SK-N-SH (cell line): ENCODE data around the gene TIAL1. TPM values are rescaled to one million over a fixed set of nuclear protein-coding genes. Genes with fewer than 3 reads are reported as not detected.

Experiments
- CTCF ChIA-PET: fragments of 300-600, 350-600 bp; formaldehyde crosslinking; extraction: SDS; loops from one replicate; lab custom pipeline; 2021; lab: Yijun Ruan, JAX
- POLR2A ChIA-PET: fragments of 350-600 bp; sonication (Branson Sonifier 250); formaldehyde crosslinking; extraction: SDS; loops from one replicate; lab custom pipeline; 2020; ENCODE audit warnings: antibody characterized with exemption, inconsistent platforms; lab: Yijun Ruan, JAX
- DNase-seq: peaks from one replicate; pipeline ENCODE4 v3.0.0; 2012
- H2AFZ ChIP-seq: fragments of 200-600 bp; sonication (generic); 2 replicates; pipeline ENCODE4 v1.8.1; 2016; ENCODE audit warnings: antibody characterized with exemption, mild to moderate bottlenecking, low read depth
- H3F3A ChIP-seq: fragments of 200-600 bp; sonication (generic); replicated peaks from 2 replicates; pipeline ENCODE3; 2016; ENCODE audit warnings: antibody characterized with exemption, mild to moderate bottlenecking; ENCODE audit not compliant: insufficient read depth
- H3K27ac ChIP-seq, 2 experiments: fragments of 200-500 bp in 1 of 2; fragments of 200-600 bp in 1 of 2; sonication (Bioruptor generic) in 1 of 2; sonication (generic), shearing (Covaris generic) in 1 of 2; 2 replicates each; pipeline versions ENCODE4 v1.5.1 to v1.6.1; 2014 to 2016; ENCODE audit warnings: low read depth in 2 of 2, inconsistent platforms in 1 of 2, low read length in 1 of 2, mild to moderate bottlenecking in 1 of 2, mixed read lengths in 1 of 2
- H3K27me3 ChIP-seq: fragments of 200-600 bp; sonication (generic), shearing (Covaris generic); 2 replicates; pipeline ENCODE4 v1.6.1; 2016; ENCODE audit warnings: mixed run types; ENCODE audit not compliant: insufficient read depth
- H3K36me3 ChIP-seq, 2 experiments: fragments of 200-500 bp in 1 of 2; fragments of 200-600 bp in 1 of 2; sonication (Bioruptor generic) in 1 of 2; sonication (generic) in 1 of 2; replicated peaks in 1 of 2; 2 replicates each; pipeline versions ENCODE3 to v1.5.1; 2014 to 2016; ENCODE audit warnings: low read length in 1 of 2, mild to moderate bottlenecking in 1 of 2; ENCODE audit not compliant: insufficient read depth in 2 of 2, control insufficient read depth in 1 of 2
- H3K4me1 ChIP-seq, 2 experiments: fragments of 200-500 bp in 1 of 2; fragments of 200-600 bp in 1 of 2; sonication (Bioruptor generic) in 1 of 2; sonication (generic), shearing (Covaris generic) in 1 of 2; 2 replicates each; pipeline versions ENCODE4 v1.5.1 to v1.6.1; 2014 to 2016; ENCODE audit warnings: low read depth in 1 of 2, low read length in 1 of 2, mixed run types in 1 of 2; ENCODE audit not compliant: insufficient read depth in 2 of 2, control insufficient read depth in 1 of 2
- H3K4me2 ChIP-seq: fragments of 200-600 bp; sonication (generic), shearing (Covaris generic); 2 replicates; pipeline ENCODE4 v1.6.1; 2017; ENCODE audit warnings: mixed run types
- H3K4me3 ChIP-seq, 2 experiments: fragments of 200-500 bp in 1 of 2; fragments of 200-600 bp in 1 of 2; sonication (Bioruptor generic) in 1 of 2; sonication (generic), shearing (Covaris generic) in 1 of 2; 2 replicates each; pipeline versions ENCODE4 v1.5.1 to v1.8.1; 2014 to 2016; ENCODE audit warnings: low read depth in 2 of 2, inconsistent platforms in 1 of 2, low read length in 1 of 2, mild to moderate bottlenecking in 1 of 2, mixed read lengths in 1 of 2, moderate library complexity in 1 of 2
- H3K79me2 ChIP-seq: fragments of 200-600 bp; sonication (generic); 2 replicates; pipeline ENCODE4 v1.8.1; 2017; ENCODE audit warnings: mild to moderate bottlenecking; ENCODE audit not compliant: insufficient read depth
- H3K9ac ChIP-seq: fragments of 200-600 bp; sonication (generic); 2 replicates; pipeline ENCODE4 v1.6.1; 2017; ENCODE audit warnings: mixed run types
- H3K9me2 ChIP-seq: fragments of 200-600 bp; sonication (generic); 2 replicates; pipeline ENCODE4 v1.6.1; 2017; ENCODE audit warnings: mixed run types
- H3K9me3 ChIP-seq: fragments of 200-600 bp; sonication (generic); 2 replicates; pipeline ENCODE4 v1.6.1; 2017; ENCODE audit warnings: mixed run types, mild to moderate bottlenecking, moderate library complexity
- H4K20me1 ChIP-seq: fragments of 200-600 bp; sonication (generic); 2 replicates; pipeline ENCODE4 v1.6.1; 2017; ENCODE audit warnings: mild to moderate bottlenecking, mixed run types; ENCODE audit not compliant: insufficient read depth
- CHD2 ChIP-seq: fragments of 150-350 bp; IDR thresholded peaks from 2 replicates; pipeline ENCODE4 v1.6.1; 2018; ENCODE audit warnings: low read length; ENCODE audit not compliant: partially characterized antibody
- ELF1 ChIP-seq: IDR thresholded peaks from 2 replicates; pipeline ENCODE4 v1.4.0; 2012
- FOXJ3 ChIP-seq: sonication (generic); formaldehyde crosslinking; IDR thresholded peaks from 2 replicates; pipeline ENCODE4 v1.5.1; 2020; ENCODE audit warnings: mild to moderate bottlenecking, missing genetic modification reagents
- GABPA ChIP-seq: IDR thresholded peaks from 2 replicates; pipeline ENCODE4 v1.4.0; 2012; ENCODE audit warnings: low read depth, mild to moderate bottlenecking
- JUND ChIP-seq: IDR thresholded peaks from 2 replicates; pipeline ENCODE4 v1.4.0; 2012
- MEF2A ChIP-seq: IDR thresholded peaks from 2 replicates; pipeline ENCODE4 v1.4.0; 2012; ENCODE audit warnings: low read depth, borderline replicate concordance
- MXI1 ChIP-seq: IDR thresholded peaks from 2 replicates; pipeline ENCODE4 v1.6.1; 2012; ENCODE audit warnings: mild to moderate bottlenecking, low read depth, low read length, improper control_type of control experiment
- NFIC ChIP-seq: IDR thresholded peaks from 2 replicates; pipeline ENCODE4 v1.4.0; 2012; ENCODE audit warnings: borderline replicate concordance
- POLR2AphosphoS5 ChIP-seq: IDR thresholded peaks from 2 replicates; pipeline ENCODE4 v1.6.1; 2012; ENCODE audit warnings: low read depth, low read length
- RFX5 ChIP-seq: IDR thresholded peaks from 2 replicates; pipeline ENCODE4 v1.6.1; 2012; ENCODE audit warnings: mild to moderate bottlenecking, improper control_type of control experiment, low read length
- RXRA ChIP-seq: IDR thresholded peaks from 2 replicates; pipeline ENCODE4 v1.4.0; 2012; ENCODE audit warnings: low read depth, mild to moderate bottlenecking, borderline replicate concordance
- SIN3A ChIP-seq: IDR thresholded peaks from 2 replicates; pipeline ENCODE4 v1.6.1; 2012; ENCODE audit warnings: low read depth, mild to moderate bottlenecking, low read length, moderate library complexity, borderline replicate concordance
- SMC3 ChIP-seq: IDR thresholded peaks from 2 replicates; pipeline ENCODE4 v1.6.1; 2012; ENCODE audit warnings: low read depth, low read length, improper control_type of control experiment
- TAF1 ChIP-seq: IDR thresholded peaks from 2 replicates; pipeline ENCODE4 v1.6.1; 2012; ENCODE audit warnings: low read depth, mild to moderate bottlenecking, low read length, moderate library complexity, borderline replicate concordance
- TCF12 ChIP-seq: IDR thresholded peaks from 2 replicates; pipeline ENCODE4 v1.4.0; 2012
- WGBS: methylation state at CpG from one replicate; pipeline ENCODE4 v1.1.6; 2017; ENCODE audit warnings: low lambda C conversion rate; 5-methylcytosine and 5-hydroxymethylcytosine counted together
- polyA plus RNA-seq, 3 experiments: library from polyadenylated mRNA; depleted of rRNA; stranded (reverse); fragments of >200 nt; gene quantifications; 2 replicates each; pipeline ENCODE4 v1.2.3, GENCODE V29; 2012
- TF ChIP-seq, protein P1 (sequence below): IDR thresholded peaks from 2 replicates; pipeline ENCODE4; 2012
- TF ChIP-seq, protein P2 (sequence below): fragments of 150-350 bp; IDR thresholded peaks from 2 replicates; pipeline ENCODE4 v1.6.1; 2017; ENCODE audit warnings: antibody characterized with exemption, low read length, low read depth, borderline replicate concordance
- TF ChIP-seq, protein P3 (sequence below): fragments of 150-350 bp; IDR thresholded peaks from 2 replicates; pipeline ENCODE4 v1.6.1; 2016; ENCODE audit warnings: mild to moderate bottlenecking, low read depth, low read length
- TF ChIP-seq, protein P4 (sequence below): IDR thresholded peaks from 2 replicates; pipeline ENCODE4 v1.4.0; 2012; ENCODE audit warnings: low read depth, borderline replicate concordance

TIAL1 gene
- polyA plus RNA-seq, 1 of the 3 experiments (the other 2 are of a cell fraction), result 58.0 TPM

DNA sequence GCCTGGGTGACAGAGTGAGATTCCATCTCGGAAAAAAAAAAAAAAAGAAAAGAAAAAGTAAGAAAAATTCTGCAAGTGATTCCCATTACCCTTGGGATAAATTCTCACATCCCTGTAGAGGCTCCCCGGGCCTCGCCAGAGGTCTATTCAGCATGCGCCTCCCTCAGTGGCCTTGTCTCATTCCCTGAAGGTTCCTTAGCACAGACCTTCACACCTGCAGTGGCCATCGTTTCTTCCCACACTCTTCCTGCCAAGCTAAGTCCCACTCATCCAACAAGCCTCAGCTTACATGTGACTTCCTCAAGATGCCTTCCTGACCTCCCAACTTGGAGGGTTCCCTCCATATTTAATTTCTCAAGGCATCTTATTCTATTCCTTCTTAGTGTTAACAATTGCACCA is 33.5 kb upstream of the TIAL1 start:
- 76% methylated on average over 5 of the region's 5 CpGs for WGBS
- no peak for DNase-seq
- H3K9me3 ChIP-seq, result no peaks in the 10 kb centered on the region
- no peak overlapping the region for H3K9ac ChIP-seq
- no peaks in the 10 kb centered on the region for H3K27me3 ChIP-seq
- no peaks in the 10 kb centered on the region for H3K4me1 ChIP-seq
- no peaks in the 10 kb centered on the region for H3K9me2 ChIP-seq
- POLR2A ChIA-PET, result no interaction called here
- H2AFZ ChIP-seq, result no peak overlapping the region
- H4K20me1 ChIP-seq, result no peaks in the 10 kb centered on the region
- H3K27ac ChIP-seq, result no peak overlapping the region
- H3K4me3 ChIP-seq, result no peak overlapping the region
- TF ChIP-seq, protein P1, sequence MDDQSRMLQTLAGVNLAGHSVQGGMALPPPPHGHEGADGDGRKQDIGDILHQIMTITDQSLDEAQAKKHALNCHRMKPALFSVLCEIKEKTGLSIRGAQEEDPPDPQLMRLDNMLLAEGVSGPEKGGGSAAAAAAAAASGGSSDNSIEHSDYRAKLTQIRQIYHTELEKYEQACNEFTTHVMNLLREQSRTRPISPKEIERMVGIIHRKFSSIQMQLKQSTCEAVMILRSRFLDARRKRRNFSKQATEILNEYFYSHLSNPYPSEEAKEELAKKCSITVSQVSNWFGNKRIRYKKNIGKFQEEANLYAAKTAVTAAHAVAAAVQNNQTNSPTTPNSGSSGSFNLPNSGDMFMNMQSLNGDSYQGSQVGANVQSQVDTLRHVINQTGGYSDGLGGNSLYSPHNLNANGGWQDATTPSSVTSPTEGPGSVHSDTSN, result no peak
- no peak for TF ChIP-seq GABPA
- TF ChIP-seq, protein P2, sequence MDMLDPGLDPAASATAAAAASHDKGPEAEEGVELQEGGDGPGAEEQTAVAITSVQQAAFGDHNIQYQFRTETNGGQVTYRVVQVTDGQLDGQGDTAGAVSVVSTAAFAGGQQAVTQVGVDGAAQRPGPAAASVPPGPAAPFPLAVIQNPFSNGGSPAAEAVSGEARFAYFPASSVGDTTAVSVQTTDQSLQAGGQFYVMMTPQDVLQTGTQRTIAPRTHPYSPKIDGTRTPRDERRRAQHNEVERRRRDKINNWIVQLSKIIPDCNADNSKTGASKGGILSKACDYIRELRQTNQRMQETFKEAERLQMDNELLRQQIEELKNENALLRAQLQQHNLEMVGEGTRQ, result no peak
- TF ChIP-seq, protein P3, sequence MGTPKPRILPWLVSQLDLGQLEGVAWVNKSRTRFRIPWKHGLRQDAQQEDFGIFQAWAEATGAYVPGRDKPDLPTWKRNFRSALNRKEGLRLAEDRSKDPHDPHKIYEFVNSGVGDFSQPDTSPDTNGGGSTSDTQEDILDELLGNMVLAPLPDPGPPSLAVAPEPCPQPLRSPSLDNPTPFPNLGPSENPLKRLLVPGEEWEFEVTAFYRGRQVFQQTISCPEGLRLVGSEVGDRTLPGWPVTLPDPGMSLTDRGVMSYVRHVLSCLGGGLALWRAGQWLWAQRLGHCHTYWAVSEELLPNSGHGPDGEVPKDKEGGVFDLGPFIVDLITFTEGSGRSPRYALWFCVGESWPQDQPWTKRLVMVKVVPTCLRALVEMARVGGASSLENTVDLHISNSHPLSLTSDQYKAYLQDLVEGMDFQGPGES, result no peak
- TF ChIP-seq NFIC, result no peak
- TF ChIP-seq, protein P4, sequence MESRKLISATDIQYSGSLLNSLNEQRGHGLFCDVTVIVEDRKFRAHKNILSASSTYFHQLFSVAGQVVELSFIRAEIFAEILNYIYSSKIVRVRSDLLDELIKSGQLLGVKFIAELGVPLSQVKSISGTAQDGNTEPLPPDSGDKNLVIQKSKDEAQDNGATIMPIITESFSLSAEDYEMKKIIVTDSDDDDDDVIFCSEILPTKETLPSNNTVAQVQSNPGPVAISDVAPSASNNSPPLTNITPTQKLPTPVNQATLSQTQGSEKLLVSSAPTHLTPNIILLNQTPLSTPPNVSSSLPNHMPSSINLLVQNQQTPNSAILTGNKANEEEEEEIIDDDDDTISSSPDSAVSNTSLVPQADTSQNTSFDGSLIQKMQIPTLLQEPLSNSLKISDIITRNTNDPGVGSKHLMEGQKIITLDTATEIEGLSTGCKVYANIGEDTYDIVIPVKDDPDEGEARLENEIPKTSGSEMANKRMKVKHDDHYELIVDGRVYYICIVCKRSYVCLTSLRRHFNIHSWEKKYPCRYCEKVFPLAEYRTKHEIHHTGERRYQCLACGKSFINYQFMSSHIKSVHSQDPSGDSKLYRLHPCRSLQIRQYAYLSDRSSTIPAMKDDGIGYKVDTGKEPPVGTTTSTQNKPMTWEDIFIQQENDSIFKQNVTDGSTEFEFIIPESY, result no peak
- no peak for TF ChIP-seq TCF12
- TF ChIP-seq SMC3, result no peak
- TF ChIP-seq RXRA, result no peak
- TF ChIP-seq TAF1, result no peak
- TF ChIP-seq MEF2A, result no peak
- TF ChIP-seq ELF1, result no peak
- no peak for TF ChIP-seq FOXJ3
- no peak for TF ChIP-seq POLR2AphosphoS5
- no peak for TF ChIP-seq MXI1
- no peak for TF ChIP-seq RFX5
- TF ChIP-seq CHD2, result no peak
- TF ChIP-seq SIN3A, result no peak
- TF ChIP-seq JUND, result no peak
- no peaks in the 10 kb centered on the region for H3K36me3 ChIP-seq
- H3K79me2 ChIP-seq, result no peaks in the 10 kb centered on the region
- no peaks in the 10 kb centered on the region for H3F3A ChIP-seq
- CTCF ChIA-PET, result interaction anchor here (1.5 kb wide), 1 partner anchor 87 kb away, joined by 3 read pairs; no protein-coding TSS in a partner anchor
- no peak overlapping the region for H3K4me2 ChIP-seq
